Measurements from ENCODE around the gene CITED1.
A peak's percentile ranks its signal among the peaks of the same experiment; 100 is the strongest.
"Not testable (repeated sequence)": the region's sequence is repeated elsewhere in the genome, so short reads cannot be mapped to it uniquely, and the experiment has no call there.

CITED1 gene

GRCh38 chrX:72305286-72306084 is at the start of gene CITED1:
Gene CITED1 (minus strand): TSS chrX:72305914. CDS start chrX:72302869, 3,045 bp downstream.
- peak; percentile 11 for DNase-seq (ENCODE audit: low spot score)

DNA sequence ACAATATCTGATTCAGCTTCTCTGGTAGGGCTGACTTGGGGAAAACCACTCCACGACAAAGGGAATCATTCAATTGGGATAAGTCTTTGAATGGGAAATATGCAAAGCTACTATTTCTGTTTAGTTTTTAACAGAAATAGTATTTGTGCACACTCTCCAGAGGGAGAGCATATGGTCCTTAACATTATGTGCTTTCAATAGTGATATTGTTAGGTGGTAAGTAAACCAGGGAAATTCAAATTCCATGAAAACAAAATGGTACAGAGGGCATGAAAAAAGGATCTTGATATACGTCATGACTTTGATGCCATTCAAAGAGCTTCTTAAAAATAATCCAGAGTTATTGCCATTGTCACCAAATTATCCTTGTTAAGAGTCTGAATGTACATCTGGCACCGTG is 47.1 kb upstream of the CITED1 start:
- DNase-seq (ENCODE audit: low spot score): no peak

- no peak for DNase-seq (ENCODE audit: low spot score)
Observed at GRCh38 chrX:72351606-72352334, 46.1 kb upstream of the CITED1 start.

DNA sequence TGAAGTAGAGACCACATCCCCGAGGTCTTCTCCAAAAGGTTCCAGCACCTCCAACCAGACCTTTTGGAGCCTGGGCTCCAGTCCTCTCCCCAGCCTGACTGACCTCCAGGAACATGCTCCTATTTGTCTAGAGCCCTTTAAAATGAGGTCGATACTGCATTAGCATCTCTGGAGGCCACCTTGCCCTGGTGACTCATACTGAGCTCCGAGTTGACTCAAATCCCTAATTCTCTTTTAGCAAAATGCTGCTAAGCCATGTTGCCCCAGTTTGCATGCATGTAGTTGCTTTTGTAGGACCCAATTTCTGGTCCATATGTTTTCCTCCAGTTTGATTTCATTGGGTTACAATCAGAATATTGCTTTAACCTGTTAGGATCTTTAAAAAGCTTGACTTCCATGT is 43.5 kb upstream of the CITED1 start:
- DNase-seq (ENCODE audit: low spot score): no peak

- DNase-seq (ENCODE audit: low spot score): no peak
Observed at GRCh38 chrX:72348247-72348979, 42.7 kb upstream of the CITED1 start.

GRCh38 chrX:72347366-72347765 is 41.7 kb upstream of the CITED1 start:
- DNase-seq (ENCODE audit: low spot score): no peak

DNA sequence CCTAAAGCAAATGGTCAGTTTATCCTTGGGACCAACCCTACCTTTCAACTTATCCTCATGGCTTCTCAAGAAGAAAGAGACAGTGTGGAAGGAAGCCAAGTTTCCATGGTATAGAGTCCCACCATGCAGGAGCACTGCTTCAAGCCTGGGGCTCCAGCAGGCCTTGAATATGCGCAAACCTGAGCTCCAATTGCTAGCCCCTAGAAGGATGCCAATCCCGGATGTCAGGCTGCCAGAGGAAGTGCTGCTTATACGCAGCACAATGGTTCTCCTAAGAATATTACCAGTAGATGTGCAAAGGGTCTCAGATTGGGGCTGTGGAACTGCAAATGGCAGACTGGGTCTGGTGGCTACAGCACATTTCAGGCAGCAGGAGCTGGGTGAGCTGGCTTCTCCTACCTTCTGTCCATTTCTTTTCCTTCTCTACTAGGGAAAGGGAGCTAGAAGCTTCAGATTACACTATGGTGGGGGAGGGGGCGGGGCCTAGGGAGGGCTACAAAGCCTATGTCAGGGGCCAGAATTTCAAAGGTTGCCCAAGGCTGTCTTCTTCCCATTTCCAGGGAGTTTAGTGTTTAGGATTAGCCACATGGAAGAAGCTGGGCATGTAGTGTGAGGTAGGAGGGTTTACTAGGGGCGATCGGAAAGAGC is 40.7 kb upstream of the CITED1 start:
- no peak for DNase-seq (ENCODE audit: low spot score)

DNA sequence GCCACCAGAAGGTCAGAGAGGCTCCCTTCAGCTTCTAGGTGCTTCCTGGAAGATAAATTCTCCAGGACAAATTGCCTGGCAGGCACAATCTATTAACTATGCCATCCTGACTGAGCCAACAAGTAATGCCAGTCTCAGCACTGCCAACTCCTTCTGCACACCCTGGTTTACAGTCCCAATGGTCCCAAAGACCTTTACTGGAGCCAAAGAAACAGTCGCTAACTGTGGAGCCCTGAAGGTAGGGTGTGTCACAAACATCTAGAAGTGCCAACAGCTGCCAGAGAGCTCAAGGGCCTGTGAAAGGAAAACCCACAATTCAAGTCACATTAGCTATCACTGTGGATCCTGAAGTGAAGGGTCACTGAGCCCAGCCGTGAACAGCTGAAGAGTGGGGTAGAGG is 34.9 kb upstream of the CITED1 start:
- DNase-seq (ENCODE audit: low spot score): no peak

- no peak for DNase-seq (ENCODE audit: low spot score)
Observed at GRCh38 chrX:72340041-72340440, 34.3 kb upstream of the CITED1 start.

GRCh38 chrX:72330131-72330530 is 24.4 kb upstream of the CITED1 start:
- no peak for DNase-seq (ENCODE audit: low spot score)

GRCh38 chrX:72326605-72327300 is 21.0 kb upstream of the CITED1 start:
- no peak for DNase-seq (ENCODE audit: low spot score)

DNA sequence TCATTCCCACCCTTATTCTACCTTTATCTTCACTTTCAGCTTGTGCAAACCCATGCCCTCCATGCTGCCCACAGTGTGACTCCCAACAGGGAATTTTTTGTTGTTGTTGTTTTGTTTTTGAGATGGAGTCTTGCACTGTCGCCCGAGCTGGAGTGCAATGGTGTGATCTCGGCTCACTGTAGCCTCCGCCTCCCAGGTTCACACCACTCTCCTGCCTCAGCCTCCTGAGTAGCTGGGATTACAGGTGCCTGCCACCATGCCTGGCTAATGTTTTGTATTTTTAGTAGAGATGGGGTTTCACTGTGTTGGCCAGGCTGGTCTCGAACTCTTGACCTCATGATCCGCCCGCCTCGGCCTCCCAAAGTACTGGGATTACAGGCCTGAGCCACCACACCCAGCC is 13.9 kb upstream of the CITED1 start:
- DNase-seq (ENCODE audit: low spot score): not testable (repeated sequence)

GRCh38 chrX:72317139-72317538 is 11.4 kb upstream of the CITED1 start:
- DNase-seq (ENCODE audit: low spot score): no peak

GRCh38 chrX:72316408-72317110 is 10.8 kb upstream of the CITED1 start:
- no peak for DNase-seq (ENCODE audit: low spot score)

DNA sequence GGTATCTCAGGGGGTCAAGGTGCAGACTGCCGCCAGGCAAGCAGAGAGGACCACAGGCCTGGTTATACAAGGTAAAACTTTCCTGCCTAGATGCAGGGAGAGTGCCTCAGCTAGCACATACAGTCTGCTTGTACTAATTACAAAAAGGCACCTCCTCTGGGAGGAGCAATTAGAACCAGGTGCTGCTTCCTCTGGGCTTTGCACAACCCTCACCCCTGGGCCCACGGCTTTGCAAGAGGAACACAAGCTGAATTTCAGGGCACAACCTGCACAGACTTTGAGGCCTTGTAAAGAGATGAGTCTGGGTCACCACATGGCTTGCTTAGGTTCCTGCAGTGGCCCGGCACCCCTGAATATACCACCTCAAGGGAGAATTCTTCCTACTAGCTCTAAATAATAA is 9.2 kb upstream of the CITED1 start:
- DNase-seq (ENCODE audit: low spot score): no peak

DNA sequence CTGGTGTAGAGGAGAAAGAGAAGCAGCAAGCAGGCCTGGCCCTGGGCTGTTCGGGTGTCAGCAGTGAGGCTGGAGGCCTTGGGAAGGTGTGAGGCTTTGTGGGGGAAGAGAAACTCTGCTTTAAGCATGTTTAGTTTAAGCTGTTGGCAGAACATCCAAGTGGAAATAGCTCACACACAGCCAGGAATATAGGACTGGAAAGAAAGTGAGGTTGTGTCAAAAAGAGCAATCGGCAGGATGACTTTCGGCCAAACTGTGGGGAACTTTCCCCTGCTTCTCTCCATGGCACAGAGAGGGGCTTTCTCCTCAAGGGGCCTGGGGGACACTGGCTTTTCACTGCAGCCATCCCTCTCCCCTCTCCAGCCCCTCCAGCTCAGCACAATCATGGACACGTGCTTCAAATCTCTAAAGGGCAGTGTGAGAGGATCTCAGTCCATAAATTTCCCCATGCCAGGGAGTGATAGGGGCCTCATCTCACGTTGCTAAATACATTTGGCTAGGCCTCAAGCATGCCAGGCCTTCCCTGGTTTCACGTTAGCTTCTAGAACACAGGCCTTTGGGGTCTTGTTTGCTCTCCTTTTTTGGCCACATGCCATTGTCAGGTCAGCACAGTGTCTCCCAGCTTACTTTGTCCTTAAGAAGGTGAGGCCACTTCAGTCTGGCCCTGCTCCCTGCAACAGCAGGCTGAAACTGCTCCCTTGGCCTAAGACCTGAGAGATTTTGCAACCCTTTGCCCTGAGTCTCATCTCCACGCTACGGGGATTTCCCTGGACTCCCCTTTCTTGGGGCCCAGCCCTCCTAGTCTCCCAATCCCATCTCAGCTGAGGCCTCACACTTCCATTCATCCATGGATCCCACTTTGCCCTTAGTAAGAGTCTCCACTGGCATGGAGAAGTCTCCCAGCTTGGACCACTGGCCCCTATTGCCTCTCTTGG is 8.3 kb upstream of the CITED1 start:
- DNase-seq (ENCODE audit: low spot score): no peak

- DNase-seq (ENCODE audit: low spot score): no peak
Observed at GRCh38 chrX:72312311-72312940, 6.7 kb upstream of the CITED1 start.

DNA sequence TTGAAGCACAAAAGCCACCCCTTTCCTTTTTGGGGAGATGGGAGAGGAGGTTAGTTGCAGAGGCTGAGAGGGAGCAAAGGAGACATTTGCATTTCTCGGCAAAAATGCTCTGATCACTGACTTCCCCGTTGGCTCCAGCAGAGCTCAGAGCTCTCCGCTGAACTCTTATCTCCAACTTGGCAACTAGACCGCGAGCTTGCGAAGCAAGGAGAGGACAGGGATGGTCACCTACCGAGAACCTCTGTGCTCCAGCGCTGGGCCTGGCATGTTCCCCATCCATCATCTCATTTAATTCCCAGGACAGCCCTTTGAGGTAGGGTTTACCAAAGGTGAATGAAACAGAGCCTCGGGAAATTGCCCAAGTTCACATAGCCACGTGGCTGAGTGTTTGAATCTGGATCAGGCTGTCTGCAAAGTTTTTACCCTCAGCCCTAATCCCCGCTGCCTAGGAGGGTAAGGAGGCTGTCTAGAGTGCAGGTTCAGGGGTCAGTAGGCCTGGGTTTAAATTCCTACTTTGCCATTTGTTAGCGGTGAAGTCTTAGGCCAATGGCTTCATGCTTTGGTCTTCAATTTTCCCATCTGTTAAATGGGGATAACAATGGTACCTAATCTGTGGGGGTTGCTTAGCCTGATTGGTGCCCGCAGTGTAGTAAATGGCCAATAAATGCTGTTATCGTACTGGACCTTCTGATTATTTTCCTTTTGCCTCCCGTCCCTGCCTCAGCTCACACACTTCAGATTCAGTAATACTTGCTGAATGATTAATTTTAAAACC is 3.8 kb upstream of the CITED1 start:
- DNase-seq (ENCODE audit: low spot score): no peak

All from kidney tubule cell (primary cell).